Measurements from ENCODE around the gene SLC39A6. TPM values are rescaled to one million over a fixed set of nuclear protein-coding genes. Genes with fewer than 3 reads are reported as not detected.

SLC39A6 gene
- total and polyA plus RNA-seq, 2 donors (not counting 1 experiment from before 2014, with no cell fraction given): 8.9 to 19.5 TPM

DNA sequence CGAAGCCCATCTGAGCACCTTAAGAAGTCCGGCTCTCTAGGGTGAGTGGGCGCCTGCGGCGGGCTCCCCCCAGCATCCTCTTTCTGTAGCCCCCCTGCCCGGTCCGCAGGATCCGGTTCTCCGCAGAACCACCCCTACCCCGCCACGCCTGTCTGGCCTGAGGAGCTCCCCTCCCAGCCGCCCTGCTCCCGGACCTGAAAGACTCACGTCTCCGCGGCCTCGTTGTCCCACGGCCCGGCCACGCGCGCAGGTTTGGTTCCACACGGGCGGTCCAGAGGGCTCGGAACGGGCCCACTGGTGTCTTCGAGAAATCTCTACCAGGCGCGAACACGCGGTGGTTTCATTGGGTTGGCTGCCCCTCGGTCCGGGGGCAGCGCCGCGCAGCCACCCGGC is 237 bp downstream of the SLC39A6 start:
- H3K27me3 Mint-ChIP-seq: no peaks in the 10 kb centered on the region
- no peaks in the 10 kb centered on the region for H3K9me3 ChIP-seq (ENCODE audit: control extremely low read depth in 1 of 3, control insufficient read depth in 2 of 3, insufficient read depth in 1 of 3, low read length in 2 of 3)
- no peaks in the 10 kb centered on the region for H3K27me3 ChIP-seq (replicated peaks in 1 of 4; ENCODE audit: control extremely low read depth in 1 of 4, control insufficient read depth in 3 of 4, insufficient read depth in 4 of 4, low read length in 3 of 4)
- H3K4me2 ChIP-seq (replicated peaks; ENCODE audit: low read depth, low read length, poor library complexity, severe bottlenecking): peak overlapping the region; percentile 88
- peaks cover 50% of the 10 kb centered on the region for H3K4me1 Mint-ChIP-seq
- peak overlapping the region; percentile 98 for H2AFZ ChIP-seq (ENCODE audit: insufficient read depth, low read depth, low read length, poor library complexity, severe bottlenecking)
- peaks cover 34 to 36% of the 10 kb centered on the region in 2 donors for H3K4me1 ChIP-seq (ENCODE audit: control insufficient read depth in 2 of 2, insufficient read depth in 2 of 2, low read length in 2 of 2)
- TF ChIP-seq, protein P1, sequence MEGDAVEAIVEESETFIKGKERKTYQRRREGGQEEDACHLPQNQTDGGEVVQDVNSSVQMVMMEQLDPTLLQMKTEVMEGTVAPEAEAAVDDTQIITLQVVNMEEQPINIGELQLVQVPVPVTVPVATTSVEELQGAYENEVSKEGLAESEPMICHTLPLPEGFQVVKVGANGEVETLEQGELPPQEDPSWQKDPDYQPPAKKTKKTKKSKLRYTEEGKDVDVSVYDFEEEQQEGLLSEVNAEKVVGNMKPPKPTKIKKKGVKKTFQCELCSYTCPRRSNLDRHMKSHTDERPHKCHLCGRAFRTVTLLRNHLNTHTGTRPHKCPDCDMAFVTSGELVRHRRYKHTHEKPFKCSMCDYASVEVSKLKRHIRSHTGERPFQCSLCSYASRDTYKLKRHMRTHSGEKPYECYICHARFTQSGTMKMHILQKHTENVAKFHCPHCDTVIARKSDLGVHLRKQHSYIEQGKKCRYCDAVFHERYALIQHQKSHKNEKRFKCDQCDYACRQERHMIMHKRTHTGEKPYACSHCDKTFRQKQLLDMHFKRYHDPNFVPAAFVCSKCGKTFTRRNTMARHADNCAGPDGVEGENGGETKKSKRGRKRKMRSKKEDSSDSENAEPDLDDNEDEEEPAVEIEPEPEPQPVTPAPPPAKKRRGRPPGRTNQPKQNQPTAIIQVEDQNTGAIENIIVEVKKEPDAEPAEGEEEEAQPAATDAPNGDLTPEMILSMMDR (IDR thresholded peaks at IDR 0.05): no peak
- H3K27ac ChIP-seq (ENCODE audit: low read length in 2 of 2): peak overlapping the region; percentile 97 to 99
- no peak for DNase-seq
- H3K4me3 Mint-ChIP-seq: peak overlapping the region; percentile 94
- intact Hi-C loops (cut with micrococcal nuclease): loop anchor here (1.0 to 2.0 kb wide), 6 partner anchors 21 to 699 kb away; partner anchors contain the start of genes RMP24 and RPRD1A
- peaks cover 0 to 4% of the 10 kb centered on the region in 2 experiments for H3K36me3 ChIP-seq (replicated peaks in 1 of 2; ENCODE audit: control extremely low read depth in 1 of 2, control insufficient read depth in 1 of 2, extremely low read depth in 1 of 2, insufficient read depth in 2 of 2, low read length in 1 of 2)
- H3K4me3 ChIP-seq (ENCODE audit: control extremely low read depth in 1 of 5, extremely low read depth in 1 of 5, insufficient read depth in 1 of 5, low read depth in 2 of 5, low read length in 4 of 5): peak overlapping the region; percentile 81 to 98 (median 90)
- CTCF ChIA-PET: interaction anchor here (0.8 to 2.4 kb wide), 5 partner anchors 9 to 112 kb away, joined by 3 to 6 read pairs (median 3); no protein-coding TSS in a partner anchor
- peaks cover 57% of the 10 kb centered on the region for H3K79me2 ChIP-seq (ENCODE audit: control insufficient read depth, insufficient read depth, low read length)
- no peaks in the 10 kb centered on the region for H3K9me3 Mint-ChIP-seq (ENCODE audit: insufficient read depth)
- POLR2A ChIA-PET: interaction anchor here (0.7 to 2.0 kb wide), 9 partner anchors 9 to 279 kb away, joined by 3 to 10 read pairs (median 4); partner anchors contain the start of genes RMP24 and RPRD1A
- no peak for ATAC-seq (ENCODE audit: low read depth)
- H4K20me1 ChIP-seq (ENCODE audit: control insufficient read depth, insufficient read depth, low read length, poor library complexity, severe bottlenecking): peaks cover 30% of the 10 kb centered on the region
- H3K9ac ChIP-seq (ENCODE audit: low read length): peak overlapping the region; percentile 92
- WGBS (ENCODE audit: insufficient coverage): 1% methylated on average over 37 of the region's 37 CpGs
- peak overlapping the region; percentile 98 for H3K27ac Mint-ChIP-seq

DNA sequence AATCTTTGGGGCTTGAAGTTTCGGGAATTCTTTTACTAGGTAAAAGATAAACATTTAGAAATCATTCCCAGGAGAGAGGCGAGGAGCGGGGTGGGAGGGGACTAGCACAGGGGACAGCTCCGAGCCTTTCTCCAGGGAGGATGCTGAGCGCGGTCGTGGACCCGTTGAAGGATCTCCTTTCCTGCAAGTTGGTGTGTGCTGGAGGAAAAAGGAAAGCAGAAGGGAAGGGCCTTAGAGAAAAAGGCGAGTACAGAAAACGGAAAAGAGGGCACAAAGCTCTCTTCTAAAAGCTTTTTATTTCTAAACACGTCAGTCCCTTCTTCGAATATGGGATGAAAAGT is 640 bp downstream of the SLC39A6 start:
- peaks cover 54% of the 10 kb centered on the region for H3K79me2 ChIP-seq (ENCODE audit: control insufficient read depth, insufficient read depth, low read length)
- 6% methylated on average over 3 of the region's 12 CpGs for WGBS (ENCODE audit: insufficient coverage)
- H3K36me3 ChIP-seq (replicated peaks in 1 of 2; ENCODE audit: control extremely low read depth in 1 of 2, control insufficient read depth in 1 of 2, extremely low read depth in 1 of 2, insufficient read depth in 2 of 2, low read length in 1 of 2): peaks cover 0 to 6% of the 10 kb centered on the region in 2 experiments
- ChIA-PET POLR2A (interaction anchor here (0.7 to 2.0 kb wide), 8 partner anchors 9 to 279 kb away, joined by 3 to 10 read pairs (median 5); partner anchors contain the start of genes RMP24 and RPRD1A), CTCF (interaction anchor here (0.8 to 2.4 kb wide), 5 partner anchors 8 to 111 kb away, joined by 3 to 6 read pairs (median 3); no protein-coding TSS in a partner anchor)
- peak overlapping the region; percentile 97 to 99 for H3K27ac ChIP-seq (ENCODE audit: low read length in 2 of 2)
- no peak for DNase-seq
- Mint-ChIP-seq H3K4me1 (peaks cover 49% of the 10 kb centered on the region), H3K27me3 (no peaks in the 10 kb centered on the region), H3K27ac (peak overlapping the region; percentile 98), H3K4me3 (peak overlapping the region; percentile 94), H3K9me3 (ENCODE audit: insufficient read depth) (no peaks in the 10 kb centered on the region)
- intact Hi-C loops (cut with micrococcal nuclease): loop anchor here (2.0 kb wide), 1 partner anchor 540 kb away; no protein-coding TSS in a partner anchor
- H3K4me3 ChIP-seq (ENCODE audit: control extremely low read depth in 1 of 5, extremely low read depth in 1 of 5, insufficient read depth in 1 of 5, low read depth in 2 of 5, low read length in 4 of 5): peak overlapping the region; percentile 81 to 98 (median 90)
- peaks cover 26% of the 10 kb centered on the region for H4K20me1 ChIP-seq (ENCODE audit: control insufficient read depth, insufficient read depth, low read length, poor library complexity, severe bottlenecking)
- no peak for ATAC-seq (ENCODE audit: low read depth)
- TF ChIP-seq, protein P1 (IDR thresholded peaks at IDR 0.05): no peak
- TF ChIP-seq EZH2 (IDR thresholded peaks at IDR 0.05; ENCODE audit: borderline replicate concordance, insufficient read depth, low read depth, low read length, poor library complexity, severe bottlenecking): no peak
- peak overlapping the region; percentile 88 for H3K4me2 ChIP-seq (replicated peaks; ENCODE audit: low read depth, low read length, poor library complexity, severe bottlenecking)
- H3K27me3 ChIP-seq (replicated peaks in 1 of 4; ENCODE audit: control extremely low read depth in 1 of 4, control insufficient read depth in 3 of 4, insufficient read depth in 4 of 4, low read length in 3 of 4): no peaks in the 10 kb centered on the region
- H2AFZ ChIP-seq (ENCODE audit: insufficient read depth, low read depth, low read length, poor library complexity, severe bottlenecking): peak overlapping the region; percentile 98
- no peaks in the 10 kb centered on the region for H3K9me3 ChIP-seq (ENCODE audit: control extremely low read depth in 1 of 3, control insufficient read depth in 2 of 3, insufficient read depth in 1 of 3, low read length in 2 of 3)
- H3K9ac ChIP-seq (ENCODE audit: low read length): peak overlapping the region; percentile 92
- peaks cover 34 to 36% of the 10 kb centered on the region in 2 donors for H3K4me1 ChIP-seq (ENCODE audit: control insufficient read depth in 2 of 2, insufficient read depth in 2 of 2, low read length in 2 of 2)

Measured in B cell (primary cell).